Activated naive CD4-positive, alpha-beta T cell treated with anti-CD3 and anti-CD28 coated beads for 36 hours (primary cell): ENCODE results near the gene SLC25A26. TPM values are rescaled to one million over a fixed set of nuclear protein-coding genes. Genes with fewer than 3 reads are reported as not detected.
"Not testable (repeated sequence)": the region's sequence is repeated elsewhere in the genome, so short reads cannot be mapped to it uniquely, and the experiment has no call there.

Source experiments
- CTCF ChIA-PET: fragments of 350-600 bp; sonication (Branson Sonifier 250); formaldehyde crosslinking; loops from one replicate; lab custom pipeline; 2021; ENCODE audit warnings: antibody characterized with exemption; lab: Charles Lee
- DNase-seq: peaks from one replicate; pipeline ENCODE4 v3.0.0-alpha.2; 2020
- H3K27ac Mint-ChIP-seq: one replicate; pipeline ENCODE4 v1.8.0; 2021; ENCODE audit warnings: mild to moderate bottlenecking, mixed read lengths
- H3K27me3 Mint-ChIP-seq: one replicate; pipeline ENCODE4 v1.8.0; 2021; ENCODE audit warnings: low read depth, mixed read lengths
- H3K36me3 Mint-ChIP-seq: one replicate; pipeline ENCODE4 v1.8.0; 2021; ENCODE audit warnings: low read depth, mixed read lengths
- H3K4me1 Mint-ChIP-seq: one replicate; pipeline ENCODE4 v1.8.0; 2021; ENCODE audit warnings: low read depth, mixed read lengths
- H3K4me3 Mint-ChIP-seq: one replicate; pipeline ENCODE4 v1.8.0; 2021; ENCODE audit warnings: mild to moderate bottlenecking, moderate library complexity, mixed read lengths
- H3K9me3 Mint-ChIP-seq: one replicate; pipeline ENCODE4 v1.8.0; 2021; ENCODE audit warnings: mixed read lengths
- intact Hi-C: fragments of 100-400 bp; cut with micrococcal nuclease; formaldehyde crosslinking; loops from one replicate; pipeline ENCODE4 v1.15.1; 2023
- total RNA-seq, 2 experiments: library from RNA; stranded (reverse); gene quantifications; one replicate each; pipeline ENCODE4 v1.2.3, GENCODE V29; 2021

Gene SLC25A26
- total RNA-seq, 2 experiments from 2014 or later, result 25.3 to 26.3 TPM

DNA sequence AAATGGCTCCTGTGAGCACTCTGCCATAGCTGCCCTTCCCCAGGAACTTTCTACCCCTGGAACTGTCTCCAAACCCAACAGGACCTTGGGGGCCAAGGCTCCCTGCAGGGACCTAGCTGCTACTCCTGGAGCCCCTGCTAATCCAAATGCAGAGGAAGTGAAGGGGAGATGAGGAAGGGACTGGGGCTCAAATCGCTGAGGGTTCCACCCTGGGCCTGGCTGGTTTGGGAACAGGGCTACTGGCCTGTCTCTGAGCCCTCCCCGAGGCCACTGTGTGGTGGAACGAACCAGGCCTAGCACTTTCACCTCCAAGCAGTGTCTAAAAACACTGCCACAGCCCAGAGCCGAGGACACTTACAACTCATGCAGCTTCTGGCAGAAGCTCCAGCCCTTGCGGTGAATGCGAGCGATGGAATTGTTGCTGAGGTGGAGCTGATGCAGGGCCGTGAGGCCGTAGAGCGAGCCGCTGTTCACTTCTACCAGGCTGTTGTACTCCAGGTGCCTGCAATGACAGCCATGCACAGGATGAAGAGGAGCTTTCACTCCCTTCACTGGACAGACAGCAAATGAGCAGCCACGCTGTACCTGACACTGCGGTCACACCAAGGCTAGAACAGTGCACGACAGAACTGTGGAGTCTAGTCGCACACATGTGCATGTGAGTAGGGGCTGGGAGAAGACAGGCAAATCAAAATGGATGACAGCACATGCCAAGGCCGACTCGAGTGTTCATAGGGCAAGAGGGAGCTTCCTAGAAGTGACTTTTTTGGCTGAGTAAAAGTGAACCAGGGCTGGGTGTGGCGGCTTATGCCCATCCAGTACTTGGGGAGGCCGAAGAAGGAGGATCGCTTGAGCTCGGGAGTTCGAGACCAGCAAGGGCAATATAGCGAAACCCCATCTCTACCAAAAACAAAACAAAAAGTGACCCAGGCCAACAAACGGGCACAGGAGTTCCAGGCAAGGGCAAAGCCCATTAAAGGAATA lies 189.3 kb downstream of the SLC25A26 start:
- Mint-ChIP-seq H3K36me3 (peaks cover 11% of the 10 kb centered on the region), H3K9me3 (no peaks in the 10 kb centered on the region), H3K4me3 (no peak overlapping the region), H3K27me3 (no peaks in the 10 kb centered on the region), H3K27ac (no peak overlapping the region), H3K4me1 (peaks cover 3% of the 10 kb centered on the region)
- CTCF ChIA-PET, result interaction anchor here (1.1 to 5.1 kb wide), 5 partner anchors 53 to 413 kb away, joined by 3 to 21 read pairs (median 5); no protein-coding TSS in a partner anchor
- DNase-seq, result no peak
- intact Hi-C loops, result no loop called here

- intact Hi-C loops, result no loop called here
- CTCF ChIA-PET, result interaction anchor here (1.1 to 5.1 kb wide), 4 partner anchors 52 to 412 kb away, joined by 3 to 21 read pairs (median 4); no protein-coding TSS in a partner anchor
- Mint-ChIP-seq H3K4me1 (peaks cover 3% of the 10 kb centered on the region), H3K4me3 (no peak overlapping the region), H3K36me3 (peaks cover 9% of the 10 kb centered on the region), H3K27me3 (no peaks in the 10 kb centered on the region), H3K27ac (no peak overlapping the region), H3K9me3 (no peaks in the 10 kb centered on the region)
- no peak for DNase-seq
Measured at GRCh38 chr3:66410976-66411375, 190.2 kb downstream of the SLC25A26 start.

DNA sequence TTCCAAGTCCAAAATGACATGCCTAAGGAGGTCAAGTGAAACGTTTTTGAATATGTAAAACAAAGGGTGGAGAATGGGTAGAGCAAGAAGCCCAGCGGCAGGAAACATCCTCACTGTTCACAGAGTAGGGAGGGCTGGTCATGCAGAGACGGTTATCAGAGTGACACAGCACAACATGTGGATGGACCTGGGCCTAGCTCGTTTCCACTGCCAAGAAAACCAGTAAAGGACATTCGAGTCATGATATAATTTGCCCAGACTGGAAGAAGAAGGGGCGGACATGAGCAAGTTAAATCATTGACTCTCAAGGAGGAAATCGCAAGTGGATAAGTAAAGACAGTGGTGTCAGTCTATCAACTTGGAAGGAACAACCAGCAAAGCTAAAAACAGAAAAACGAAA lies 190.7 kb downstream of the SLC25A26 start:
- Mint-ChIP-seq H3K4me3 (no peak overlapping the region), H3K27me3 (no peaks in the 10 kb centered on the region), H3K9me3 (no peaks in the 10 kb centered on the region), H3K4me1 (peaks cover 3% of the 10 kb centered on the region), H3K36me3 (peaks cover 9% of the 10 kb centered on the region), H3K27ac (no peak overlapping the region)
- no peak for DNase-seq
- intact Hi-C loops, result no loop called here
- CTCF ChIA-PET, result interaction anchor here (1.4 to 5.1 kb wide), 2 partner anchors 152 to 404 kb away, joined by 3 to 21 read pairs; no protein-coding TSS in a partner anchor

DNA sequence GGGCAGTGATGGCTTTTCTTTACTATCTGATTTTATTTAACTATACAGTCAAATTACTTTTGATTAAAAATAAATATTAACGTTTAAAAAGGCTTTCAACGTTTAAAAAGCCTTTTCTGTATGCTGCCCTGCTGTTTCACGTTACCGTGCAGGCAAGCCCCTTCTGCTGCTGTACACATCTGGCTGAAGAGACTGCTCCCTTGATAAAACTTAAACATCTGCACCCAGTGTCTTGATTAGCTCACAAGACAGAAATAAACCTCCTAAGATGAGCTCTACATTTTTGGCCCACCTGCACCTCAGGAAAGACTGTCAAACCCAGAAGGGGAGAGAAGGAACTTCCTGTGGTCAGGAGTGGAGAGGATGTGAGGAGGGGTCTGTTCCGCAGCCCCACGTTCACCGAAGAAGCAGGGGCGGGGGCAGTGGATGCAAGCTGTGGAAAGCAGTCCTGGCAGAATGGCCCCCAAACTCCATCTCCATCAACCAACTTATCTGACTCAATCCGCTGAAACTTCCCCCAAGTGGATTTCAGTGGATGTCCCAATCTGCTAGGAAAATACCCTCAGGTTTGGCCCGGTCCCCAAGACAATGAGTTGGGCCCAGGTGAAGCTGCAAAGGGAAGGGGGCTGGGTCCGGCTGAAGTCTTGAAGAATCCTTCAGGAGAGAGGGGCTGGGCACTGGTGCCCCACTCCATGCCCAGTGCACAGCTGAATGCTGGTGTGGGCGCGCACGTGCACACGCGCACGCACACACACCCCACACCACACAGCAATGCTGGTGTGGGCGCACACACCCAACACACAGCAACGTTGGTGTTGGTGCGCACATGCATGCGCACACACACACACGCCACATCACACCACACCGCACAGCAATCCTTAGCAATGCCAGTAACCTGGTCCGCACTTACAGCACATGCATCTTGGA lies 191.4 kb downstream of the SLC25A26 start:
- Mint-ChIP-seq H3K4me1 (peaks cover 3% of the 10 kb centered on the region), H3K9me3 (no peaks in the 10 kb centered on the region), H3K27ac (no peak overlapping the region), H3K36me3 (peaks cover 12% of the 10 kb centered on the region), H3K27me3 (no peaks in the 10 kb centered on the region), H3K4me3 (no peak overlapping the region)
- DNase-seq, result no peak
- CTCF ChIA-PET, result no interaction called here
- intact Hi-C loops, result no loop called here

DNA sequence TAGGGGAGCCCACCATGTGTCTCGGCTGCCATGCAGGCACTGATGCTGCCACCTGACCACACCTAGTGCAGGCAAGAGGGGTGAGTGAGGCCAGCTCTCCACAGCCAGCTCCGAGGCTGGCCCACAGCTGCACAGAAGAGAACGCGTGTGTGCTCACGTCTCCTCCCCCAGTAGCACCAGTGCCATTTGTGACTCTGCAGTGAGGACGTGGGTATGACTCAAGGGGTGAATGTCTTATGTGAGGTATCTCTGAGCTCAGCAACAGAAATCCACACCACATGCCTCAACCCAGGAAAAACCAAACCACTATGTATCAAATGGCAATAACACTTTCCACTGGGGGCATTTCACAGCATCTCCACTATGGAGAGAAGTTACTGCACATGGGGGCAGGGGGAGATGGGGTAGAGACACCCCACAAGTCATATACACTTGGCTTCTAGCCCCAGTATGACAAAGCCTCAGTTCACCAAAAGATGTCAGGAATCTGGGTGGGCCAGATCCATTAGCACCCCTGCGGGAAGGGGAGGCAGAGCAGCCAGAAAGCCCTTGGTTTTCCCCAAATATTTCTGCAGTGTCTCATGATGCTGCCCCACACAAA lies 192.4 kb downstream of the SLC25A26 start:
- CTCF ChIA-PET, result no interaction called here
- H3K4me1 Mint-ChIP-seq, result no peaks in the 10 kb centered on the region
- H3K9me3 Mint-ChIP-seq, result no peaks in the 10 kb centered on the region
- H3K27ac Mint-ChIP-seq, result no peak overlapping the region
- no peak overlapping the region for H3K4me3 Mint-ChIP-seq
- DNase-seq, result no peak
- intact Hi-C loops, result no loop called here
- no peaks in the 10 kb centered on the region for H3K27me3 Mint-ChIP-seq
- H3K36me3 Mint-ChIP-seq, result peaks cover 9% of the 10 kb centered on the region

DNA sequence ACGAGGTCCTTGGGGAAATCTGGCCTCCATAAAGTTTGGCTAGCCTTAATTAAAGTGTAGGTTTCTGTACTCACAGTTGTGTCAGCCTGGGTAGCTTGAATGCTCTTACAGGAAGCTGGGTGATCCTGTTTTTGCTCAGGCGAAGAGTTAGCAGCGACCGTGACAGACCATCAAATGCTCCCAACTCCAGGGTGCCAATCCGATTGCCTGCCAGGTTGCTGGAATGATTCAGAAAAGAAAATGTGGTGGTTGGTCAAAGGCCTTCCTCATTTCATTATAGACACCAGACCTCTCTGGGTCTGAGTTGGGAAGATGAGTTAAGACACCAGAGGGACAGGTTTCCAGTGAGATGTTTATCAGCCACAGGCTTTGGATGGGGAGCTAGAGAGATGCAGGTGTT lies 194.0 kb downstream of the SLC25A26 start:
- no peak for DNase-seq
- no peaks in the 10 kb centered on the region for H3K9me3 Mint-ChIP-seq
- CTCF ChIA-PET, result interaction anchor here (1.0 kb wide), 1 partner anchor 393 kb away, joined by 4 read pairs; no protein-coding TSS in a partner anchor
- H3K27me3 Mint-ChIP-seq, result no peaks in the 10 kb centered on the region
- intact Hi-C loops, result no loop called here
- H3K36me3 Mint-ChIP-seq, result peaks cover 13% of the 10 kb centered on the region
- H3K4me3 Mint-ChIP-seq, result no peak overlapping the region
- no peak overlapping the region for H3K27ac Mint-ChIP-seq
- H3K4me1 Mint-ChIP-seq, result peaks cover under 1% of the 10 kb centered on the region

DNA sequence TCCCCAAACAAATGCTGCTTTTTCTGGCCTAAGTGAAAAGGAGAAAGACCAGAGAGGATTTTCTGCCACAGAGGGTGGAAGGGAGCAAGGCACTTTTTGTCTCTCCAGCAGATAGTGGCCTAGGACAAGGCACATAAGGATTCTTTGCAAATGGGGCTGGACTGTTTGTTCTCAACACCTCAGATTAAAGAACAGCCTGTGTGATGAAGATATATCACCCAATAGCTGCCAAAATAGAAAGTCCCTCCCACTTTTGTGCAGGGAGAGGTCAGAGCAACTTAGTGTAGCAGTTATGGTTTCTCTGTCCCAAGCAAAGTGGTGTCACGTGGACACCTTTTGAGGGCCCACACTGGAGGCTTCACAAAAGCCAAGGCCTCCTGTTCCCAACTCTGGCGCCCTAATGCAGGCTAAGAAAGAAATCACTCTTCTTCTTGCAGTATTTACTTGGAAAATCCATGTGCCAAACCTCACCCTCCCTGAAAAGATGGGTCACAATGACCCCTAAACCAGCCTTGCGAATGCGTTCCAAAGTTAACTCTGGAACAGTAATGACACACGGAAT lies 195.1 kb downstream of the SLC25A26 start:
- H3K27ac Mint-ChIP-seq, result no peak overlapping the region

GRCh38 chr3:66416556-66417304 lies 195.9 kb downstream of the SLC25A26 start:
- no peak overlapping the region for H3K27ac Mint-ChIP-seq
- no peak for DNase-seq
- peaks cover 7% of the 10 kb centered on the region for H3K4me1 Mint-ChIP-seq
- peaks cover 9% of the 10 kb centered on the region for H3K9me3 Mint-ChIP-seq
- intact Hi-C loops, result no loop called here
- H3K4me3 Mint-ChIP-seq, result no peak overlapping the region
- peaks cover 30% of the 10 kb centered on the region for H3K36me3 Mint-ChIP-seq
- CTCF ChIA-PET, result interaction anchor here (1.0 kb wide), 1 partner anchor 9 kb away, joined by 3 read pairs; no protein-coding TSS in a partner anchor
- H3K27me3 Mint-ChIP-seq, result no peaks in the 10 kb centered on the region

More for the DNA sequence above, 195.1 kb downstream of the SLC25A26 start:
- CTCF ChIA-PET, result interaction anchor here (1.0 kb wide), 1 partner anchor 8 kb away, joined by 3 read pairs; no protein-coding TSS in a partner anchor
- Mint-ChIP-seq H3K36me3 (peaks cover 24% of the 10 kb centered on the region), H3K27me3 (no peaks in the 10 kb centered on the region), H3K9me3 (peaks cover 4% of the 10 kb centered on the region), H3K4me1 (peaks cover 7% of the 10 kb centered on the region), H3K4me3 (no peak overlapping the region)
- no peak for DNase-seq
- intact Hi-C loops, result no loop called here

- peaks cover 22% of the 10 kb centered on the region for H3K9me3 Mint-ChIP-seq
- no peak overlapping the region for H3K4me3 Mint-ChIP-seq
- no peak overlapping the region for H3K27ac Mint-ChIP-seq
- peaks cover 36% of the 10 kb centered on the region for H3K36me3 Mint-ChIP-seq
- DNase-seq, result no peak
- CTCF ChIA-PET, result no interaction called here
- H3K4me1 Mint-ChIP-seq, result peaks cover 8% of the 10 kb centered on the region
- intact Hi-C loops, result no loop called here
- no peaks in the 10 kb centered on the region for H3K27me3 Mint-ChIP-seq
Measured at GRCh38 chr3:66418475-66418931, 197.7 kb downstream of the SLC25A26 start.

DNA sequence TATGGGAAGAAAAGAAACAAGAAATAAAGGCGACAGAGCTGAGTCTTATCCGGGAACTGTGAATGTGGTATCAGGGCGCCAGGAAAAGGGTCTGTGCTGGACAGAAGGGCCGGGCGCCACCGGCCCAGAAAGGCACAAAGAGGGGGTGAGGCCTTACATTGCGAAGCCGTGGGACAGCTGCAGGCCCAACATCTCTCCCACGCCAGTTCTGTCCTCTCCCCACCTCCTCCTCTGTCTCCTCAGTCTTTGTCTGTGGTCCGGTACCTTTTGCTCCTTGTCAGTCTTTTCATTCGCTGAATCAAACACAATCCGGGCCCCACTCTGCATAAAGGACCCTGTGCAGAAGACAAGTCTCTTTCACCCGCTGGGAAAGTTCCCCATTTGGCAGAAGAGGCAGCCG lies 198.2 kb downstream of the SLC25A26 start:
- no peak overlapping the region for H3K4me3 Mint-ChIP-seq
- CTCF ChIA-PET, result no interaction called here
- peaks cover 24% of the 10 kb centered on the region for H3K9me3 Mint-ChIP-seq
- peaks cover 14% of the 10 kb centered on the region for H3K4me1 Mint-ChIP-seq
- H3K36me3 Mint-ChIP-seq, result peaks cover 38% of the 10 kb centered on the region
- H3K27me3 Mint-ChIP-seq, result no peaks in the 10 kb centered on the region
- intact Hi-C loops, result no loop called here
- no peak for DNase-seq
- no peak overlapping the region for H3K27ac Mint-ChIP-seq

DNA sequence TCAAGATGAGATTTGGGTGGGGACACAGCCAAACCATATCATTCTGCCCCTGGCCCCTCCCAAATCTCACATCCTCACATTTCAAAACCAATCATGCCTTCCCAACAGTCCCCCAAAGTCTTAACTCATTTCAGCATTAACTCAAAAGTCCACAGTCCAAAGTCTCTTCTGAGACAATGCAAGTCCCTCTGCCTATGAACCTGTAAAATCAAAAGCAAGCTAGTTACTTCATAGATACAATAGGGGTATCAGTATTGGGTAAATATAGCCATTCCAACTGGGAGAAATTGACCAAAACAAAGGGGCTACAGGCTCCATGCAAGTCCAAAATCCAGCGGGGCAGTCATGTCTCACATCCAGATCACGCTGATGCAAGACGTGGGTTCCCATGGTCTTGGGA lies 200.3 kb downstream of the SLC25A26 start:
- intact Hi-C loops, result loop anchor here (5.0 kb wide), 1 partner anchor 81 kb away; the partner anchor contains the start of gene LRIG1
- DNase-seq, H3K4me3 Mint-ChIP-seq, H3K27me3 Mint-ChIP-seq, H3K27ac Mint-ChIP-seq, CTCF ChIA-PET: not testable (repeated sequence)
- H3K9me3 Mint-ChIP-seq, result peaks cover 24% of the 10 kb centered on the region
- H3K36me3 Mint-ChIP-seq, result peaks cover 38% of the 10 kb centered on the region
- H3K4me1 Mint-ChIP-seq, result peaks cover 18% of the 10 kb centered on the region
